Neural cell (in vitro differentiated cells): ENCODE results near the gene AGXT. TPM values are rescaled to one million over a fixed set of nuclear protein-coding genes. Genes with fewer than 3 reads are reported as not detected.

Source experiments
- H2AFZ ChIP-seq: fragments of 200-600, 300-800 bp; sonication (generic), shearing (Covaris generic); 2 replicates; pipeline ENCODE4 v1.6.0; 2014; ENCODE audit warnings: low read depth, mild to moderate bottlenecking, antibody characterized with exemption, low read length, moderate library complexity
- H3F3A ChIP-seq: fragments of 200-600 bp; shearing (Covaris generic); 2 replicates; pipeline ENCODE4 v1.6.1; 2016; ENCODE audit warnings: mild to moderate bottlenecking, moderate library complexity, mixed read lengths, antibody characterized with exemption, low read length; ENCODE audit not compliant: insufficient read depth, poor library complexity, severe bottlenecking
- H3K27ac ChIP-seq: fragments of 200-600, 300-800 bp; sonication (generic), shearing (Covaris generic); 2 replicates; pipeline ENCODE4 v1.5.1; 2014; ENCODE audit warnings: mild to moderate bottlenecking, low read length, moderate library complexity
- H3K27me3 ChIP-seq: fragments of 300-800, 200-600 bp; sonication (generic), shearing (Covaris generic); 2 replicates; pipeline ENCODE4 v1.6.0; 2014; ENCODE audit warnings: mild to moderate bottlenecking, low read depth, low read length, moderate library complexity; ENCODE audit not compliant: insufficient read depth
- H3K36me3 ChIP-seq: fragments of 300-800, 200-600 bp; sonication (generic), shearing (Covaris generic); 2 replicates; pipeline ENCODE4 v1.5.1; 2014; ENCODE audit warnings: mild to moderate bottlenecking, antibody characterized with exemption, low read length, moderate library complexity; ENCODE audit not compliant: insufficient read depth
- H3K4me2 ChIP-seq: fragments of 300-800, 200-600 bp; sonication (generic), shearing (Covaris generic); 2 replicates; pipeline ENCODE4 v1.6.0; 2014; ENCODE audit warnings: mild to moderate bottlenecking, low read length
- H3K4me3 ChIP-seq: fragments of 300-800, 200-600 bp; sonication (generic), shearing (Covaris generic); 2 replicates; pipeline ENCODE4 v1.5.1; 2014; ENCODE audit warnings: mild to moderate bottlenecking, low read length, moderate library complexity
- H3K79me2 ChIP-seq: fragments of 200-600 bp; shearing (Covaris generic); replicated peaks from 2 replicates; pipeline ENCODE4 v1.6.0; 2014; ENCODE audit warnings: mild to moderate bottlenecking, low read length, moderate library complexity; ENCODE audit not compliant: insufficient read depth
- H3K9ac ChIP-seq: fragments of 300-800, 200-600 bp; sonication (generic), shearing (Covaris generic); 2 replicates; pipeline ENCODE4 v1.6.1; 2016; ENCODE audit warnings: mild to moderate bottlenecking, low read length, mixed read lengths
- H3K9me2 ChIP-seq: fragments of 200-600 bp; shearing (Covaris generic); 2 replicates; pipeline ENCODE4 v1.6.1; 2016; ENCODE audit warnings: mild to moderate bottlenecking, low read length, mixed read lengths; ENCODE audit not compliant: insufficient read depth
- H3K9me3 ChIP-seq: fragments of 200-600, 300-800 bp; sonication (generic), shearing (Covaris generic); 2 replicates; pipeline ENCODE4 v1.6.1; 2016; ENCODE audit warnings: mild to moderate bottlenecking, mixed run types, low read length, moderate library complexity, mixed read lengths
- H4K20me1 ChIP-seq: fragments of 200-600 bp; shearing (Covaris generic); 2 replicates; pipeline ENCODE4 v1.6.1; 2016; ENCODE audit warnings: mild to moderate bottlenecking, mixed run types; ENCODE audit not compliant: insufficient read depth
- CTCF ChIP-seq: fragments of 450-650 bp; IDR thresholded peaks from 2 replicates; pipeline ENCODE4 v1.5.1; 2014; ENCODE audit warnings: antibody characterized with exemption, mild to moderate bottlenecking, moderate library complexity; ENCODE audit not compliant: poor library complexity, severe bottlenecking
- EP300 ChIP-seq: fragments of 450-650 bp; conservative IDR thresholded peaks from 2 replicates; pipeline ENCODE4 v1.6.1; 2014; ENCODE audit warnings: antibody characterized with exemption, mild to moderate bottlenecking, moderate library complexity; ENCODE audit not compliant: poor library complexity, severe bottlenecking
- EZH2 ChIP-seq: fragments of 200-600, 300-800 bp; shearing (Covaris generic), sonication (generic); IDR thresholded peaks from 2 replicates; pipeline ENCODE4 v1.6.1; 2014; ENCODE audit warnings: antibody characterized with exemption, low read length, borderline replicate concordance, mild to moderate bottlenecking; ENCODE audit not compliant: insufficient read depth, poor library complexity, severe bottlenecking
- MXI1 ChIP-seq: fragments of 450-650 bp; conservative IDR thresholded peaks from 2 replicates; pipeline ENCODE4 v1.6.1; 2014; ENCODE audit warnings: antibody characterized with exemption, mild to moderate bottlenecking; ENCODE audit not compliant: poor library complexity, severe bottlenecking
- POLR2AphosphoS5 ChIP-seq: IDR thresholded peaks from 2 replicates; pipeline ENCODE4 v1.6.1; 2012
- RAD21 ChIP-seq: fragments of 450-650 bp; conservative IDR thresholded peaks from 2 replicates; pipeline ENCODE4 v1.6.1; 2014; ENCODE audit warnings: antibody characterized with exemption, mild to moderate bottlenecking, moderate library complexity
- SMC3 ChIP-seq: fragments of 450-650 bp; conservative IDR thresholded peaks from 2 replicates; pipeline ENCODE4 v1.6.1; 2014; ENCODE audit warnings: antibody characterized with exemption, mild to moderate bottlenecking, moderate library complexity; ENCODE audit not compliant: poor library complexity
- TAF1 ChIP-seq: IDR thresholded peaks from 2 replicates; pipeline ENCODE4 v1.6.1; 2012; ENCODE audit warnings: low read depth
- polyA plus RNA-seq: library from polyadenylated mRNA; depleted of rRNA; stranded (reverse); fragments of >200 nt; gene quantifications from 2 replicates; pipeline ENCODE4 v1.2.3, GENCODE V29; 2014
- TF ChIP-seq, protein P1 (sequence below): IDR thresholded peaks from 2 replicates; pipeline ENCODE4 v1.6.1; 2012; ENCODE audit warnings: borderline replicate concordance

The AGXT gene
- polyA plus RNA-seq, 1 donor from 2014 or later, result not detected

GRCh38 chr2:240892925-240893324, 24.3 kb downstream of the AGXT start:
- H2AFZ ChIP-seq, result no peak overlapping the region
- no peaks in the 10 kb centered on the region for H3F3A ChIP-seq
- no peak overlapping the region for H3K4me2 ChIP-seq
- H3K27ac ChIP-seq, result no peak overlapping the region
- no peaks in the 10 kb centered on the region for H3K36me3 ChIP-seq
- no peaks in the 10 kb centered on the region for H4K20me1 ChIP-seq
- H3K4me3 ChIP-seq, result no peak overlapping the region
- no peak overlapping the region for H3K9ac ChIP-seq
- TF ChIP-seq SMC3, result no peak
- no peak for TF ChIP-seq EZH2
- TF ChIP-seq, protein P1, sequence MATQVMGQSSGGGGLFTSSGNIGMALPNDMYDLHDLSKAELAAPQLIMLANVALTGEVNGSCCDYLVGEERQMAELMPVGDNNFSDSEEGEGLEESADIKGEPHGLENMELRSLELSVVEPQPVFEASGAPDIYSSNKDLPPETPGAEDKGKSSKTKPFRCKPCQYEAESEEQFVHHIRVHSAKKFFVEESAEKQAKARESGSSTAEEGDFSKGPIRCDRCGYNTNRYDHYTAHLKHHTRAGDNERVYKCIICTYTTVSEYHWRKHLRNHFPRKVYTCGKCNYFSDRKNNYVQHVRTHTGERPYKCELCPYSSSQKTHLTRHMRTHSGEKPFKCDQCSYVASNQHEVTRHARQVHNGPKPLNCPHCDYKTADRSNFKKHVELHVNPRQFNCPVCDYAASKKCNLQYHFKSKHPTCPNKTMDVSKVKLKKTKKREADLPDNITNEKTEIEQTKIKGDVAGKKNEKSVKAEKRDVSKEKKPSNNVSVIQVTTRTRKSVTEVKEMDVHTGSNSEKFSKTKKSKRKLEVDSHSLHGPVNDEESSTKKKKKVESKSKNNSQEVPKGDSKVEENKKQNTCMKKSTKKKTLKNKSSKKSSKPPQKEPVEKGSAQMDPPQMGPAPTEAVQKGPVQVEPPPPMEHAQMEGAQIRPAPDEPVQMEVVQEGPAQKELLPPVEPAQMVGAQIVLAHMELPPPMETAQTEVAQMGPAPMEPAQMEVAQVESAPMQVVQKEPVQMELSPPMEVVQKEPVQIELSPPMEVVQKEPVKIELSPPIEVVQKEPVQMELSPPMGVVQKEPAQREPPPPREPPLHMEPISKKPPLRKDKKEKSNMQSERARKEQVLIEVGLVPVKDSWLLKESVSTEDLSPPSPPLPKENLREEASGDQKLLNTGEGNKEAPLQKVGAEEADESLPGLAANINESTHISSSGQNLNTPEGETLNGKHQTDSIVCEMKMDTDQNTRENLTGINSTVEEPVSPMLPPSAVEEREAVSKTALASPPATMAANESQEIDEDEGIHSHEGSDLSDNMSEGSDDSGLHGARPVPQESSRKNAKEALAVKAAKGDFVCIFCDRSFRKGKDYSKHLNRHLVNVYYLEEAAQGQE, result no peak
- no peak for TF ChIP-seq MXI1
- no peak for TF ChIP-seq TAF1
- no peak for TF ChIP-seq EP300
- TF ChIP-seq RAD21, result no peak
- no peak for TF ChIP-seq POLR2AphosphoS5
- TF ChIP-seq CTCF, result no peak
- no peaks in the 10 kb centered on the region for H3K9me2 ChIP-seq
- H3K9me3 ChIP-seq, result no peaks in the 10 kb centered on the region
- no peaks in the 10 kb centered on the region for H3K79me2 ChIP-seq
- H3K27me3 ChIP-seq, result no peaks in the 10 kb centered on the region

DNA sequence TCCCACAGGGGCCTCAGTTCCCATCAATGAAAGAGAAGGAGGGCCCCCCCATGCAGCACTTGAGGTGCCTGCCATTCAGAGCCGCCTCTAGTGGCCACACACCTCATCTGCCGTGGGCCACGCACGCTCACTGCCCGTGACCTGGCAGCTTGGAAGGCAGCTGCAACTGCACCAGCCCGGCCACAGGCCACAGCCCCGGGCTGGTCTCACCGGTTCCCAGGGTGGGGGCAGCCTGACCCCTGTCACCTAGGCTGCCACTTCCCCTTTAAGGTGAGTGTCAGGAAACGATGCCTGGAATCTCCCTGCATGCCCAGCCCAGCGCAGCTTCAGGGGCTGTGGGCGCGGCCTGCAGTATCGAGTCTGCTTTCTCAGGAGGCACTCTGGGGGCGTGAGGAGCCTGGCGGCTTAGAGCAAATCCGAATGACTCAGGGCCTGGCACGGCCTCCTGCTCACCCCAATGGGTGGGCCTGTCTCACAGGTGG, 24.8 kb downstream of the AGXT start:
- Histone ChIP-seq H3K9me2 (no peaks in the 10 kb centered on the region), H3K36me3 (no peaks in the 10 kb centered on the region), H3K9me3 (no peaks in the 10 kb centered on the region), H3K4me3 (no peak overlapping the region), H3F3A (no peaks in the 10 kb centered on the region), H2AFZ (no peak overlapping the region), H4K20me1 (no peaks in the 10 kb centered on the region), H3K27ac (no peak overlapping the region), H3K27me3 (no peaks in the 10 kb centered on the region), H3K79me2 (no peaks in the 10 kb centered on the region), H3K9ac (no peak overlapping the region), H3K4me2 (no peak overlapping the region)
- TF ChIP-seq MXI1 (no peak), EP300 (no peak), RAD21 (no peak)

GRCh38 chr2:240894006-240894405, 25.4 kb downstream of the AGXT start:
- Histone ChIP-seq H3K9me3 (no peaks in the 10 kb centered on the region), H3K27ac (no peak overlapping the region), H3K4me3 (no peak overlapping the region), H2AFZ (no peak overlapping the region), H3K79me2 (no peaks in the 10 kb centered on the region), H3K9ac (no peak overlapping the region), H3K36me3 (no peaks in the 10 kb centered on the region), H4K20me1 (no peaks in the 10 kb centered on the region), H3K4me2 (no peak overlapping the region), H3K27me3 (no peaks in the 10 kb centered on the region), H3F3A (no peaks in the 10 kb centered on the region), H3K9me2 (no peaks in the 10 kb centered on the region)
- TF ChIP-seq, protein P1, result no peak
- TF ChIP-seq SMC3, result no peak
- TF ChIP-seq TAF1, result no peak
- no peak for TF ChIP-seq RAD21
- no peak for TF ChIP-seq EP300
- TF ChIP-seq POLR2AphosphoS5, result no peak
